Measurements from ENCODE around the gene MIAT. TPM values are rescaled to one million over a fixed set of nuclear protein-coding genes. Genes with fewer than 3 reads are reported as not detected.

The MIAT gene
- total RNA-seq, 2 donors from 2014 or later: 0.50 to 0.80 TPM

DNA sequence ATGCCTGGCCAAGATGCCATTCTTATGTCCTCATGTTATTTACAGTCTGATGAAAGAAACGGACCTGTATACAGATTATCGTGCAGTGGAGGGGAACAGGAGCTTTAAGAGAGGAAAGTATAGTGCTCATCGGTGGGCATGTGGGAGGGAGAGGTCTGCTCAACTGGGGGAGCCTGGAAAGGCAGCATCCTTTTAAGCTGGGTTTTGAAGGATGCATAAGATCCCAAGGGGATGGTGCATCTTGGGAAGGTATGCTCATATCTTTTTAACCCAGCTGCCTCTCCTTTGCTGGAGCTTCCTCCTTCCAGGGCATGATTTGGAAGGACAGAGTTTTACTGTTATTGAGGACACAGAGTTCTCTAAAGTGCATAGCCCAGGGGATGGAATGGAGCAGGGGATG, 34.8 kb downstream of the MIAT start:
- no peak for DNase-seq (ENCODE audit: low spot score)
- intact Hi-C loops (cut with DNase I): no loop called here
- H3K9me3 ChIP-seq: no peaks in the 10 kb centered on the region
- H3K4me3 ChIP-seq: no peak overlapping the region
- no peaks in the 10 kb centered on the region for H3K27me3 ChIP-seq (replicated peaks; ENCODE audit: insufficient read depth)
- no peak overlapping the region for H3K27ac ChIP-seq
- 89% methylated on average over 3 of the region's 3 CpGs for WGBS
- H3K36me3 ChIP-seq: no peaks in the 10 kb centered on the region
- H3K4me1 ChIP-seq (replicated peaks): no peaks in the 10 kb centered on the region
- no peak for TF ChIP-seq POLR2A (IDR thresholded peaks at IDR 0.05)
- TF ChIP-seq POLR2AphosphoS5 (IDR thresholded peaks at IDR 0.05): no peak
- TF ChIP-seq, protein P1, sequence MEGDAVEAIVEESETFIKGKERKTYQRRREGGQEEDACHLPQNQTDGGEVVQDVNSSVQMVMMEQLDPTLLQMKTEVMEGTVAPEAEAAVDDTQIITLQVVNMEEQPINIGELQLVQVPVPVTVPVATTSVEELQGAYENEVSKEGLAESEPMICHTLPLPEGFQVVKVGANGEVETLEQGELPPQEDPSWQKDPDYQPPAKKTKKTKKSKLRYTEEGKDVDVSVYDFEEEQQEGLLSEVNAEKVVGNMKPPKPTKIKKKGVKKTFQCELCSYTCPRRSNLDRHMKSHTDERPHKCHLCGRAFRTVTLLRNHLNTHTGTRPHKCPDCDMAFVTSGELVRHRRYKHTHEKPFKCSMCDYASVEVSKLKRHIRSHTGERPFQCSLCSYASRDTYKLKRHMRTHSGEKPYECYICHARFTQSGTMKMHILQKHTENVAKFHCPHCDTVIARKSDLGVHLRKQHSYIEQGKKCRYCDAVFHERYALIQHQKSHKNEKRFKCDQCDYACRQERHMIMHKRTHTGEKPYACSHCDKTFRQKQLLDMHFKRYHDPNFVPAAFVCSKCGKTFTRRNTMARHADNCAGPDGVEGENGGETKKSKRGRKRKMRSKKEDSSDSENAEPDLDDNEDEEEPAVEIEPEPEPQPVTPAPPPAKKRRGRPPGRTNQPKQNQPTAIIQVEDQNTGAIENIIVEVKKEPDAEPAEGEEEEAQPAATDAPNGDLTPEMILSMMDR (IDR thresholded peaks at IDR 0.05): no peak

DNA sequence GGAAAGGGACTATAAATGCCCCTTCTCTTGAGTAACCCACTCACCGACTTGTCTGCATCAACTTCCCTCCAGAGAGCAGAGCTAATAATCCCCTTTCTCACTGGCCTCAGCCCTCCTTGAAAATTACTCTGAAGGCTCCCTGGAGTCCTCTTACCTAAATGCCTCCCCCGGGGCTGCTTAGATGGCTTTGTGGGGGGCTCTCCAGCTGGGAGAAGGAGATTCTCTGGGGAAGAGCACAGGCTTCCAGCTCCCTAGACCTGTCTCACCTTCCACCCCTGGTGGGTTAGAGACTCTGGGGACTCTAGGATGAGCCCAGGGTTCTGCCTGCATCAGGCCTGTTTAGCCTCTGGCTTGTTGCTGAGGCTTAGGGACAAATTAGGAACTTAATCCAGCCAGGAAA, 39.8 kb downstream of the MIAT start:
- intact Hi-C loops (cut with DNase I): no loop called here
- Histone ChIP-seq H3K36me3 (no peaks in the 10 kb centered on the region), H3K4me3 (no peak overlapping the region), H3K9me3 (no peaks in the 10 kb centered on the region), H3K4me1 (replicated peaks) (no peaks in the 10 kb centered on the region), H3K27ac (no peak overlapping the region), H3K27me3 (replicated peaks; ENCODE audit: insufficient read depth) (no peaks in the 10 kb centered on the region)
- DNase-seq (ENCODE audit: low spot score): no peak
- TF ChIP-seq POLR2AphosphoS5 (IDR thresholded peaks at IDR 0.05) (no peak), POLR2A (IDR thresholded peaks at IDR 0.05) (no peak)
- TF ChIP-seq, protein P1 (IDR thresholded peaks at IDR 0.05): no peak
- WGBS: 75% methylated on average over 2 of the region's 2 CpGs

DNA sequence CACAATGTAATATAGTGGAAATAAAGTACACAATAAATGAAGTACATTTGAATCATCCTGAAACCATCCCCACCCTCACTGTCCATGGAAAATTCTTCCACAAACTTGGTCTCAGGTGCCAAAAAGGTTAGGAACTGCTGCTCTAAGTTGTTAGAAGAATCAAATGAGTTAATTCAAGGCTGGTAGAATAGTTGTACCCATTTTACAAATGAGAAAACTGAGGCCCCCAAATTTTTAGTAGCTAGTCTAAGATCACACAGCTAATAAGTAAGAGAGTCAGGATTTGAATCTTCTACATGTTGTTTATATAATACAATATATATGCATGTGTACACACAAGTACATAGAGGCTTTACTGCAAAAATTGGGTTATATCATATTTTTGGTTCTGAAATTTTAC, 43.1 kb downstream of the MIAT start:
- Histone ChIP-seq H3K4me3 (no peak overlapping the region), H3K9me3 (no peaks in the 10 kb centered on the region), H3K27me3 (replicated peaks; ENCODE audit: insufficient read depth) (no peaks in the 10 kb centered on the region), H3K27ac (no peak overlapping the region), H3K36me3 (no peaks in the 10 kb centered on the region), H3K4me1 (replicated peaks) (no peaks in the 10 kb centered on the region)
- intact Hi-C loops (cut with DNase I): no loop called here
- TF ChIP-seq, protein P1 (IDR thresholded peaks at IDR 0.05): no peak
- TF ChIP-seq POLR2A (IDR thresholded peaks at IDR 0.05) (no peak), POLR2AphosphoS5 (IDR thresholded peaks at IDR 0.05) (no peak)
- DNase-seq (ENCODE audit: low spot score): no peak

DNA sequence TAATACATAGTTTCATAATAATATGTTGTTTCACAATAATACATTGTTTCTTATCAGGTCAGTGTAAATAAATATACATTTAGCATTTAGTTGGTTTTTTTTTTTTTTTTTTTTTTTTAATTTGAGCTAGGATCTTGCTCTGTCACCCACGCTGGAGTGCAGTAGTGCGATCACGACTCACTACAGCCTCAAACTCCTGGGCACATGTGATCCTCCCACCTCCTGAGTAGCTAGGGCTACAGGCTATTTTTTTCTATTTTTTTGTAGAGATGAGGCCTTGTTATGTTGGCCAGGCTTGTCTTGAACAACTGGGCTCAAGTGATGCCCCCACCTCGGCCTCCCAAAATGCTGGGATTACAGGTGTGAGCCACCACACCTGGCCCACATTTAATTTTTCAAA, 43.5 kb downstream of the MIAT start:
- no peak for DNase-seq (ENCODE audit: low spot score)
- 87% methylated on average over 4 of the region's 4 CpGs for WGBS
- Histone ChIP-seq H3K4me3 (no peak overlapping the region), H3K27ac (no peak overlapping the region), H3K9me3 (no peaks in the 10 kb centered on the region), H3K36me3 (no peaks in the 10 kb centered on the region), H3K27me3 (replicated peaks; ENCODE audit: insufficient read depth) (no peaks in the 10 kb centered on the region), H3K4me1 (replicated peaks) (no peaks in the 10 kb centered on the region)
- intact Hi-C loops (cut with DNase I): no loop called here
- TF ChIP-seq POLR2A (IDR thresholded peaks at IDR 0.05) (no peak), POLR2AphosphoS5 (IDR thresholded peaks at IDR 0.05) (no peak)
- TF ChIP-seq, protein P1 (IDR thresholded peaks at IDR 0.05): no peak

DNA sequence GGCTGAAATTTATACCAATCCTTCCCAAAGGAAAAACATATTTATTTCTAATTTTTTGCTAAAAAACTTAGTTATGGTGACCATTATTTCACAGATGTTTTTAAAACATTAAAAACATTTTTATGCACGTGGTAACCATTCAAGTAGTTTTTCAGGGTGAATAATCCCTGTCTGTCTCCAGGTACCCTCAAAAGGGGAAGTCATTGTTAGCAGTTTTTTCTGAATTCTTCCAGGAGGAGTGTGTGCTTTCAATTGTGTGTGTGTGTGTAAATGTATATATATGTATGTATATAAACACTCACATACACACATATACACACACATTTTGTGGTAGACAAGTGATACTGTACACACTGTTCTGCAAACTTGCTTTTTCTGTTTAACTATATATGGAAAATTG, 43.9 kb downstream of the MIAT start:
- DNase-seq (ENCODE audit: low spot score): no peak
- TF ChIP-seq POLR2A (IDR thresholded peaks at IDR 0.05) (no peak), POLR2AphosphoS5 (IDR thresholded peaks at IDR 0.05) (no peak)

More for the DNA sequence above, 43.9 kb downstream of the MIAT start:
- intact Hi-C loops (cut with DNase I): no loop called here
- no peaks in the 10 kb centered on the region for H3K27me3 ChIP-seq (replicated peaks; ENCODE audit: insufficient read depth)
- no peaks in the 10 kb centered on the region for H3K9me3 ChIP-seq
- H3K36me3 ChIP-seq: no peaks in the 10 kb centered on the region
- no peak overlapping the region for H3K4me3 ChIP-seq
- WGBS: 93% methylated on average over 1 of the region's 1 CpG
- H3K27ac ChIP-seq: no peak overlapping the region
- no peaks in the 10 kb centered on the region for H3K4me1 ChIP-seq (replicated peaks)
